Caco-2 (cell line): Measurements from ENCODE around the gene SALL4. TPM values are rescaled to one million over a fixed set of nuclear protein-coding genes. Genes with fewer than 3 reads are reported as not detected.
A peak's percentile ranks its signal among the peaks of the same experiment; 100 is the strongest.

Source experiments
- BruUV-seq: library from RNA; stranded (reverse); fragments of 400-500 nt; replicated peaks from 2 replicates; lab custom pipeline; 2021; lab: Mats Ljungman, UMichigan
- CTCF ChIA-PET: fragments of 300-600 bp; sonication (Branson Sonifier 250); formaldehyde crosslinking; loops from one replicate; lab custom pipeline; 2022; ENCODE audit warnings: antibody characterized with exemption; lab: Charles Lee
- POLR2A ChIA-PET: fragments of 300-600 bp; sonication (Branson Sonifier 250); formaldehyde crosslinking; loops from one replicate; lab custom pipeline; 2022; ENCODE audit warnings: antibody characterized with exemption; lab: Charles Lee
- DNase-seq, 2 experiments: peaks; one replicate each; pipeline versions ENCODE4 v3.0.0 to v3.0.0-alpha.2; 2020 to 2022
- H3K27me3 ChIP-seq: replicated peaks from 2 replicates; pipeline ENCODE4 v1.6.0; 2011; ENCODE audit warnings: low read length; ENCODE audit not compliant: control insufficient read depth, insufficient read depth
- H3K36me3 ChIP-seq: 2 replicates; pipeline ENCODE4 v1.5.1; 2011; ENCODE audit warnings: low read length; ENCODE audit not compliant: control insufficient read depth, insufficient read depth
- H3K4me1 ChIP-seq: fragments of 250-450 bp; sonication (Bioruptor Pico); 2 replicates; pipeline ENCODE4 v1.5.1; 2020; ENCODE audit warnings: mild to moderate bottlenecking
- H3K4me3 ChIP-seq: 2 replicates; pipeline ENCODE4 v1.5.1; 2011; ENCODE audit warnings: low read depth, mild to moderate bottlenecking, control low read depth, low read length
- H3K9me3 ChIP-seq: fragments of 250-450 bp; sonication (Bioruptor Pico); 2 replicates; pipeline ENCODE4 v1.5.1; 2020; ENCODE audit warnings: mild to moderate bottlenecking, moderate library complexity
- H3K27ac Mint-ChIP-seq: one replicate; pipeline ENCODE4 v1.8.0; 2022; ENCODE audit warnings: mixed read lengths; ENCODE audit not compliant: unreplicated experiment
- H3K27me3 Mint-ChIP-seq: one replicate; pipeline ENCODE4 v1.8.0; 2022; ENCODE audit warnings: mixed read lengths; ENCODE audit not compliant: insufficient read depth, unreplicated experiment
- H3K36me3 Mint-ChIP-seq: one replicate; pipeline ENCODE4 v1.8.0; 2022; ENCODE audit warnings: mild to moderate bottlenecking, mixed read lengths; ENCODE audit not compliant: insufficient read depth, unreplicated experiment
- H3K4me1 Mint-ChIP-seq: one replicate; pipeline ENCODE4 v1.8.0; 2022; ENCODE audit warnings: low read depth, mixed read lengths; ENCODE audit not compliant: unreplicated experiment
- H3K4me3 Mint-ChIP-seq: one replicate; pipeline ENCODE4 v1.8.0; 2022; ENCODE audit warnings: mild to moderate bottlenecking, moderate library complexity, mixed read lengths; ENCODE audit not compliant: unreplicated experiment
- H3K9me3 Mint-ChIP-seq: one replicate; pipeline ENCODE4 v1.8.0; 2022; ENCODE audit warnings: mixed read lengths; ENCODE audit not compliant: unreplicated experiment
- CTCF ChIP-seq, 2 experiments: fragments of 200-600 bp in 1 of 2; IDR thresholded peaks; 1 replicate in 1 of 2; 2 replicates in 1 of 2; pipeline versions ENCODE4 v1.5.1 to v1.8.0; 2011 to 2022; ENCODE audit warnings: antibody characterized with exemption in 1 of 2, control low read depth in 1 of 2, inconsistent platforms in 1 of 2, low read depth in 1 of 2, low read length in 1 of 2, mild to moderate bottlenecking in 1 of 2, moderate library complexity in 1 of 2; ENCODE audit not compliant: insufficient read depth in 1 of 2, severe bottlenecking in 1 of 2, unreplicated experiment in 1 of 2
- intact Hi-C: fragments of 100-400 bp; cut with micrococcal nuclease; formaldehyde crosslinking; loops from one replicate; pipeline ENCODE4 v1.10.0; 2022; ENCODE audit not compliant: unreplicated experiment
- total RNA-seq: library from RNA; stranded (reverse); gene quantifications from 2 replicates; pipeline ENCODE4 v1.2.3, GENCODE V29; 2022

SALL4 gene
- total RNA-seq, 1 experiment from 2014 or later: 75.8 TPM

- peak; percentile 56 to 69 for DNase-seq
- H3K9me3 ChIP-seq: peaks cover 6% of the 10 kb centered on the region; the same call in 1 of the 2 replicates
- intact Hi-C loops: no loop called here
- Mint-ChIP-seq H3K27me3 (no peaks in the 10 kb centered on the region), H3K9me3 (no peaks in the 10 kb centered on the region), H3K27ac (peak overlapping the region; percentile 89), H3K4me3 (no peak overlapping the region), H3K4me1 (peaks cover 55% of the 10 kb centered on the region), H3K36me3 (peaks cover 58% of the 10 kb centered on the region)
- no peaks in the 10 kb centered on the region for H3K27me3 ChIP-seq
- no peak for TF ChIP-seq CTCF (IDR thresholded peaks at IDR 0.05; ENCODE audit: insufficient read depth in 1 of 2, low read depth in 1 of 2, low read length in 1 of 2, severe bottlenecking in 1 of 2, unreplicated experiment in 1 of 2)
- no peak overlapping the region for H3K4me3 ChIP-seq
- peaks cover 3% of the 10 kb centered on the region for H3K36me3 ChIP-seq
- ChIA-PET CTCF (interaction anchor here (0.6 to 1.8 kb wide), 4 partner anchors 39 to 301 kb away, joined by 3 to 5 read pairs (median 4); no protein-coding TSS in a partner anchor), POLR2A (no interaction called here)
- H3K4me1 ChIP-seq: peaks cover 51% of the 10 kb centered on the region
- BruUV-seq: TSS peak; percentile 9
These were observed 42.4 kb downstream of the SALL4 start for GRCh38 chr20:51759769-51760510.

DNA sequence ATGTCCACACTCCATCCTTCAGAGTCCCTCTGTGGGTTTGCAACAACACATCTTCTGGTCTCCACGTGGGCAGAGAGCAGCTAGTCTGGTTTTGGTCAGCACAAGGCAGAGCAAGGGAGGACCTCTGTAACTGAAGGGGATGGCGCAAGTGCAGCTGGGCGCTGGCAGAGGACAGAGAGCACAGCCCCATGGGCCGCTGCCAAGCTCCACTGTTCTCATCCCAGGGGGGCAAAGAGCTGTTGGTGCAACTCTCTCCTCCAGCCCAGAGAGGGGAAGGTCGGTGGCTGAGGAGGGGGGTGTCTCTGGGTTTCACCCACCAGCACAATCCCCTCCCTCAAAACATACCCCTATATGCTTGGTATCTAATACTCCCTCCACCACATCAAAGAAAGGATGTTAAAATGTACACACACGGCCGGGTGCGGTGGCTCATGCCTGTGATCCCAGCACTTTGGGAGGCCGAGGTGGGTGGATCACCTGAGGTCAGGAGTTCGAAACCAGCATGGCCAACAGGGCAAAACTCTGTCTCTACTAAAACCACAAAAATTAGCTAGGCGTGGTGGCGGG is 43.3 kb downstream of the SALL4 start:
- BruUV-seq: no TSS peak
- peaks cover 55% of the 10 kb centered on the region for H3K4me1 Mint-ChIP-seq
- ChIA-PET POLR2A (no interaction called here), CTCF (interaction anchor here (0.6 to 0.7 kb wide), 2 partner anchors 53 to 58 kb away, joined by 3 read pairs; no protein-coding TSS in a partner anchor)
- TF ChIP-seq CTCF (IDR thresholded peaks at IDR 0.05; ENCODE audit: insufficient read depth in 1 of 2, low read depth in 1 of 2, low read length in 1 of 2, severe bottlenecking in 1 of 2, unreplicated experiment in 1 of 2): no peak
- H3K27me3 ChIP-seq: no peaks in the 10 kb centered on the region
- no peak overlapping the region for H3K4me3 Mint-ChIP-seq
- peaks cover 3% of the 10 kb centered on the region for H3K36me3 ChIP-seq
- H3K9me3 ChIP-seq: peaks cover 6% of the 10 kb centered on the region; the same call in 1 of the 2 replicates
- H3K9me3 Mint-ChIP-seq: no peaks in the 10 kb centered on the region
- H3K27ac Mint-ChIP-seq: peak overlapping the region; percentile 89
- peaks cover 64% of the 10 kb centered on the region for H3K36me3 Mint-ChIP-seq
- intact Hi-C loops: no loop called here
- no peaks in the 10 kb centered on the region for H3K27me3 Mint-ChIP-seq
- peaks cover 51% of the 10 kb centered on the region for H3K4me1 ChIP-seq
- no peak overlapping the region for H3K4me3 ChIP-seq
- no peak for DNase-seq

DNA sequence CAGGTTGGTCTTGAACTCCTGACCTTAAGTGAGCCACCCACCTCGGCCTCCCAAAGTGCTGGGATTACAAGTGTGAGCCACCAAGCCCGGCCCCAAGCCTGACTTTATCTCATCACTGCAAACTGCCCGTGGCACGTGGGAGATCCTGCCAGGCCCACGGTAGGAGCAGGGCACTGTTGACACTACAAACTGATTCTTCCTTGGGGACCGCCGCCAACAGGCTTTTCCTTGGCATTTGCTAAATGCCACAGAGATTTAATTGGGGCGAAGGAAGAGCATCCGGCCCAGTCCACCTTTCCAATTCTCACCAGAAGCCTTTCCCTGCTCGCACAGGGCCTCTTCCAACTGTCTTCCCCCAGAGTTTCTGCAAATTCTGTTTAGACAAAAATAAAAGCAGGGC is 45.1 kb downstream of the SALL4 start:
- Mint-ChIP-seq H3K27ac (peak overlapping the region; percentile 89), H3K4me3 (no peak overlapping the region), H3K27me3 (no peaks in the 10 kb centered on the region), H3K36me3 (peaks cover 55% of the 10 kb centered on the region), H3K9me3 (no peaks in the 10 kb centered on the region), H3K4me1 (peaks cover 58% of the 10 kb centered on the region)
- no peak for TF ChIP-seq CTCF (IDR thresholded peaks at IDR 0.05; ENCODE audit: insufficient read depth in 1 of 2, low read depth in 1 of 2, low read length in 1 of 2, severe bottlenecking in 1 of 2, unreplicated experiment in 1 of 2)
- no peak for DNase-seq
- Histone ChIP-seq H3K4me3 (no peak overlapping the region), H3K9me3 (peaks cover 6% of the 10 kb centered on the region; the same call in 1 of the 2 replicates), H3K27me3 (no peaks in the 10 kb centered on the region), H3K4me1 (peaks cover 57% of the 10 kb centered on the region), H3K36me3 (peaks cover 3% of the 10 kb centered on the region)
- intact Hi-C loops: no loop called here
- POLR2A ChIA-PET: no interaction called here
- no TSS peak for BruUV-seq
- CTCF ChIA-PET: no interaction called here
